GM21381 (cell line): ENCODE measurements around the gene ZNF574.
"Not testable (repeated sequence)": the region's sequence is repeated elsewhere in the genome, so short reads cannot be mapped to it uniquely, and the experiment has no call there.

Source experiments
- ATAC-seq: cut with Tn5 transposase; IDR thresholded peaks from one replicate; pipeline ENCODE4 v1.9.1; 2021; ENCODE audit warnings: mild to moderate bottlenecking, moderate library complexity; ENCODE audit not compliant: unreplicated experiment

Gene ZNF574

DNA sequence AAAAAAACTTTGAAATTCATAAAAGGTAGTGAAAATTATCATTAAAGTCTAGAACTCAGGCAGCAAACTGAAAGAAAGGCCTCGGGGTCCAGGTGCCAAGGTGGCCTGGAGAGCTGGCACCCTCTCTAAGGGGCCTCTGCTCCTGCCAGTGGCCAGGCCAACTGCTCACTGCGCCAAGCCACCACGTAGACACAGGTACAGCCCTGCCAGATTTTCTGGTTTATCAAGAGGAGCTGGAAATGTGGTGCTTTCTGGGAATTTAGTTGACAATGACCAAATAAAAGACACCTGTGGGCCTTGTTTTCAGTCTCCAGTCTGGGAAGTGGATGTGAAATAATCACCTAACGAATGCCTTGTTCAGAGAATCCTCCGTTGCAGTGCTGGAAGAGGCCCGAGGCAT, 22.8 kb downstream of the ZNF574 start:
- no peak for ATAC-seq

DNA sequence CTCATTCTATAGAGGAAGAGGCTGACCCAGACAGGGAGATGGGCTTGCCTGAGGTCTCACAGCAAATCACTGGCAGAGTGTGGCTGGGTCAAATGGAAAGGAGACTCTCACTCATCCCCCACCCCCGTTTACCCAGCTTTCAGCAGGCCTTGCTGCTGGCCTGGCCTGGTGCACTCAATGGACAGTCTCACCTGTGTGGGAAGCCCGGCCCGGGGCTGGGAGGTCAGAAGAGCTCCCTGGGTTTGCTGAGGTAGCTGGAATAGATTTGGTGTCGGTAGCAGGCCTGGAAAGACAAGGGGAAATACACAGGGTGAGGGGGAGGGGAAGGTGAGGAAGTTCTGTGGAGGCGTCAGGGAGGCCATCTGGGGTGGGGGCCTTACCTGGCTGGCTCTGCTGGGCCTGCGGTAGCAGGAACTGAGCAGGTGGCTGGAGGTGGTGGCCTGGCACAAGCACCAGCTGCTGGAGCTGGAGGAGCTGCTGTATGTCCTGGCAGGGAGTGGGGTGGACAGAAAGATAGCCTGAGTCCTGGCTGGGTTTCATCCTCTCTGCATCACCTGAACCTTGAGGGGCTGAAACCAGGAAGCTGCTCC, 23.5 kb downstream of the ZNF574 start:
- no peak for ATAC-seq

DNA sequence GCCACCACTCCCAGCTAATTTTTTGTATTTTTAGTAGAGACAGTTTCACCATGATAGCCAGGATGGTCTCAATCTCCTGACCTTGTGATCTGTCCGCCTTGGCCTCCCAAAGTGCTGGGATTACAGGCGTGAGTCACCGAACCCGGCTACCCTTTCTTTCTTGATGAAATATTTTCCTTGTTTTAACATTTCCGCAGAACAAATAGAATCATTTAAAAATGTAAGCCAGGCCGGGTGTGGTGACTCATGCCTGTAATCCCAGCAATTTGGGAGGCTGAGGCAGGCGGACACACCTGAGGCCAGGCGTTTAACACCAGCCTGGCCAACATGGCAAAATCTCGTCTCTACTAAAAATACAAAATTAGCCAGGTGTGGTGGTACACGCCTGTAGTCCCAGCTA, 24.3 kb downstream of the ZNF574 start:
- not testable (repeated sequence) for ATAC-seq

DNA sequence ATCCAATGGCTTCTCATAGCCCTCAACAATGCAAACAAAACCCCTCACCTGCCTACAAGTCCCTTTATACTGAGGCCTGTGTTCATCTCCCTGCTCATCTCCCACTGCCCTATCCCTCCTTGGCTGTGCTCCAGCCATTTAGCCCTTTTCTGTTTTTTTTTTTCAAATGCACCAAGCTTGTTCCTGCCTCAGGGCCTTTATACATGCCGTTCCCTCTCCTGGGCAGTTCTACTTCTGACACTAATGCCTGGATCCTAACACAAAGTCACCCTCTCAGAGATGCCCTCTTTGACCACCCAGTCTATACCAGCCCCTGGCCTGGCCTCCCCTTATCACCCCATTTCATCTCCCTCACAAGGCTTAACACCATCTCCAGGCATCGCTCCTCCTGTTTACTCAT, 26.9 kb downstream of the ZNF574 start:
- no peak for ATAC-seq

DNA sequence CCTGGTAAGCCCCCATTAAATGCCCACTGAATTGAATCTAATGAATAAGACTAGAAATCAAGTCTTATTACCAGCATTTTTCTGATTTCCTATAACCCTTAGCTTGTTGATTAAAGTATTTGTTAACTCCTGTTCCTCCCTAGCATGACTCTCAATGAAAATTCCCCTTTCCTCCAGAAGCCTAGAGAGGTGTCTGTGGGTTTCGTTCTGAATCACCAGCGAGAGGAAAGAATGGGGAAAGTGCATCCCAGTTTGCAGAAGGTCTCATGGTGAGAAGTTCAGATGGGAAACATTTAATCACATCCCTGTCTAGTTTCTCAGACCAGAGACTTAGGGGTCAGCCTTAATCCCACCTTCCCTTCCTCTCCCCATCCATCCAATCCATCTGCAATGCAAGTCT, 29.4 kb downstream of the ZNF574 start:
- no peak for ATAC-seq

DNA sequence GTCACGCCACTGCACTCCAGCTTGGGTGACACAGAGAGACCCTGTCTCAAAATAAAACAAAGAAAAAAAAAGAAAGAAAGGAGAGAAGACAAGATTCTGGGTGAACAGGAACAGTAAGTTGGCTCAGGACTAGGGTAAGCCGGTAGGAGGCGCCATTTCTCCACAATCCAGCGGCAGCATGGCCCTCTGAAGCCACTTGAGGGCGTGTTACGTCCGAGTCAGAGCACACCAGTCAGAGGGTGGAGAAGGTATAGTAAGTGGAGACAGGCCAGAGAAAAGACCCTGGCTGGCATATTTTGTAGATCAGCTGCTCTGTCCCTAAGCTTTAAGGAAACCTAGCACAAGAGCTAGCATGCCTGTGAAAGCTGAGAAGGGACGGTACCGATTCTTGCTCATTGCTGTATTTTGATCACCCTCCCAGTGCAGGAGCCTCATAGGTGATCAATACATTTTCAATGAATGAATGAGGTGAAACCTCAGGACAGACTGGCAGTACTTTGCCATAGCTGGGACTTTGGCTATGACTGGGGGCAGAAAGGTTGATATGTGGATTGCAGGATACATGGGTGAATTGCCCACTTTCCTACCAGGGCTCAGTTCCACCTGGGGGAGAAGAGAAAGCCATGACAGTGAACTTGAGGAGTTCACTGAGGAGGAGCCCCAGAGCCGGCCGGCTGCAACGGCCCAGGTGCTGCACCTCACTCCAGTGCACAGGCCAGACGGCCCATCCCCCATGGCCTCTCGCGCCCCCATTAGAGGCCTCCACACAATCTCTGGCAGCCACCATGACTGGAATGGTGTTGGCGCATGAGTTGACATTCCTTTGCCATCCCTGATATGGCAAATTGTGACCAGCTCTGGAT, 32.8 kb downstream of the ZNF574 start:
- peak; percentile 72 for ATAC-seq

DNA sequence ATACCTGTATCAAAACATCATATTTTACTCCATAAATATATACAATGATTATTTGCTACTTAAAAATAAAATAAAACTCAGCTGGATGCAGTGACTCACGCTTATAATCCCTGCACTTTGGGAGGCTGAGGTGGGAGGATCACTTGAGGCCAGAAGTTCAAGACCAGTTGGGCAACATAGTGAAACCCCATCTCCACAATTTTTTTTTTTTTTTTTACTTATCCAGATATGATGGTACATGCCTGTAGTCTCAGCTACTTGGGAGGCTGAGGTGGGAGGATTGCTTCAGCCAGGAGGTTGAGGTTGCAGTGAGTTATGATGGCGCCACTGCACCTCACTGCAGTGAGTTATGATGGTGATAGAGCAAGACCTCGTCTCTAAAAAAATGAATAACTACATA, 33.9 kb downstream of the ZNF574 start:
- no peak for ATAC-seq

DNA sequence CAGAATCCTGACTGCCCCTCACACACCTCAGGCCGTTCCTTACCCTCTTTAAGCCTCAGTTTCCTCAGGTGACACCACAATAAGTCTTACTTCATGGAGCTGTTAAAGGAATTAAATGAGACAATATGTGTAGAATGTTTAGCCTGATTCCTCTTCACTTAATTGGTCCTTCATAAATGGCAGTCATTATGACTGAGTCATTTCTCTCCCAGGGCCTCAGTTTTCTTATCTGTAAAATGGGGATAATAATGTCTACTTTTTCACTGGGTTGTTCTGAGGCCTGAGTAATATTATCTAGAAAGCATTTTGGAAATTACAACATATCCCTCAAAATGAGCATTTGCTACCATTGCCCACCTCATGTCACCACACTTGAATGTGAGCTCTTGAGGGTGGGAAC, 34.7 kb downstream of the ZNF574 start:
- ATAC-seq: no peak

DNA sequence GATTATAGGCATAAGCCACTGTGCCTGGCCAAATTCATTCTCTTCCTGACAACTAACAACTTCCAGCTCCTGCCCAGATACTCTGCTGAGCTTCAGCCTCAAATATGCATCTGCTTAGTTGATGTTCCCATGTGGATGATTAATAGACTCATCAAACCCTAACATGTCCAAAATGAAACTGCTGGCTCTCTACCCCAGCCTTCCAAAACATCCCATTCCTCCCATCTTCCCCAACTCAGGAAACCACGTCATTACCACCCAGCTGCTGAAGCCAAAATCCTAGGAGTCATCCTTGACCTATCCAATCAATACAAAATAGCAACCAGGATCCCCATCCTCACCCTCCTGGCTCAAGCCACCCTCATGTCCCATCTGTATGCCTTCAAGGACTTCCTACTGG, 35.4 kb downstream of the ZNF574 start:
- no peak for ATAC-seq

DNA sequence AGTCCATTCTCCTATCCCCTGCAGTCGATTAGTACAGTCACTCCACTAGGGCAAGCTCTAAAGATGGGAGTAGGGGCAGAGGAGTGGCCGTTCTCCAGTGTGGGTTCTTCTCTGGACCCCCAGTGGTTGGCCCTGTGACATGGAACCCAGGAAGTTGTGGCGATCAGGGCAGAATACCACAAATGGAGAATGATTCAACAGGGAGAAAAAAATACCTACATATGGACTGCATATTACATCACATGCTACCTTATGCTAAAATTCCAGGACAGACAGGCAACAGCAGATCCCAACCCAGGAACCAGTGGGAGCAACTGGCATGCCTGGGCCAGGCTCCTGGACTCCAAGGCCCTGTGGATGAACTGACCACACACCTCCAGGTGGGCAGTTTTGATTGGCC, 35.8 kb downstream of the ZNF574 start:
- ATAC-seq: no peak

DNA sequence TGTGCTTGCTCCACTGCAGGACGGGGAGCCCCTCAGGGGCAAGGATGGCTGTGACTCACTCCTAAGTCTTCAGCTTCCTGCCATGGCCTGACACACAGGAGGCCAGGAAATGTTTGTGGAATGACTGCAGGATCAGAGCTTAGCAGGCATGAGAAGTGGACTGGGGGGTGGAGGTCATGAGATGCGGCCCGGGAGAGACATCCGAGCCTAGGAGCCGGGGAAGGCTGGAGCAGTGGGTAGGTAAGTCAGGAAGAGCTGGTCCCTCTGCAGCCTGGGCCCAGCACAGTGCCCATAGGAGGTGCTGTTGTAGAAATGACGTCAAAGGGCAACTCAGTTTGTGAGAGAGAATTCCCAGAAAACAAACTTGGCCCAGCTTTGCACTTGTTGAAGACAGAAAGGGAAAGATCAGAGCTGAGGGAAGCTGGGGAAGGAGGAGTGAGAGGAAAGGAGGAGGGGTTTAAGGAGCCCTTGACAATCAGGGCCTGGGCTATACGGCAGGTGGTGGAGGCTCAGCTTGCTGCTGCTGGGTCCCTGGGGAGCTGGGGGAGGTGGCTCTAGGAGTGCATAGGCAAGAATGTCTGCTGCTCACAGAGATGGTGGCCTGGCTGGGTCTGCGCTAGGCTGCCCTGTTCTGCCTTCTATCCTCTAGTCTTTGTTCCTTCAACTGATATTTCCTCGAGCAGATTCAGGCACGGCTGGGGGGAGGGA, 37.8 kb downstream of the ZNF574 start:
- peak; percentile 42 for ATAC-seq

DNA sequence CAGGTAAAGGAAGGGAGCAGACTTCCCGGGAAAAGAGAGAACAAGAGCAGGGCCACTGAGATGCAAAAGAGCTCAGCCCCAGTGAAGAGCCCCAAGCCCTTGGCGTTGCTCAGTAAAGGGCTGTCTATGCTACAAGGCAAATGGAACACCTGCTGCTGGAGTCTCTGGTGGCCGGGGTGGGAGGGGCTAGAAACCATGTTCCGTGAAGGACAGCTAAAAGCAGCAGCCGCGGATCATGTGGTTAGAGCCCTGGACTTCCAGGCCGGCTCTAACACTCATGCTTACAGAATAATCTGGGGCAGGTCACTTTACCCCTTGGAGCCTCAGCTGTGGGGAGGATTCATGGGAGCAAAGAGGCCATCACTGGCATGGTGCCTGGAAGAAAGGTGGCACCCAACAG, 38.4 kb downstream of the ZNF574 start:
- peak; percentile 78 for ATAC-seq

DNA sequence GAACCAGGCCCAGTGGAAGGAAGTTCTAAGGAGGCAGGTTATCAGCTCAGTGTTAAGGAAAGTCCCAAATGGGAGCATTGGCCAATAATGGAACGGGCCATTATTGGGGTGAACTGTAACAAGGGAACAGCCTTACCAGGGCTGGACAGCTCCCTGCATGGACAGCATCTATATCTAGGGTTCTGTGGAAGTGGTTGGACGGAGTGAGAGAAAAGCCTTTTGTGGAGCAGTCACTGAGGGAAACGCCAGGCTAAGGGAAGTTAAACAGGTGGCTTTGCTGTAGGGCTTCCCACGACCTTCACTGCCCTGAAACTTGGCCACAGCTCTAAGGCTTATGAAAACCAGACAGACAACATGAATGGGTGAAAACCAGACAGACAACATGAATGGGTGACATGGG, 39.3 kb downstream of the ZNF574 start:
- ATAC-seq: no peak

DNA sequence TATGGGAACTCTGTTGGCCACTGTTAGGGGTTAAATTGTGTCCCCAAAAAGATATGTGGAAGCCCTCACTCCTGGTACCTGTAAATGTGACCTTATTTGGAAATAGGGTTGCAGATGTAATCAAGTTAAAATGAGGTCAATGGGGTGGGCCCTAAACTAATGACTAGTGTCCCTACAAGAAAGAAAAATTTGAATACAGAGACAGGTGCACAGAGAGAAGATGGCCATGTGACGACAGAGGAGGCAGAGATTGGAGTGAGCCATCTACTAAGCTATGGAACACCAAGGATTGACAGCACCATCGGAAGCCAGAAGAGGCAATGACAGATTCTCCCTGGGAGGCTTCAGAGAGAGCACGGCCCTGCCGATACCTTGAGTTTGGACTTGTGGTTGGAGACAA, 39.7 kb downstream of the ZNF574 start:
- no peak for ATAC-seq

DNA sequence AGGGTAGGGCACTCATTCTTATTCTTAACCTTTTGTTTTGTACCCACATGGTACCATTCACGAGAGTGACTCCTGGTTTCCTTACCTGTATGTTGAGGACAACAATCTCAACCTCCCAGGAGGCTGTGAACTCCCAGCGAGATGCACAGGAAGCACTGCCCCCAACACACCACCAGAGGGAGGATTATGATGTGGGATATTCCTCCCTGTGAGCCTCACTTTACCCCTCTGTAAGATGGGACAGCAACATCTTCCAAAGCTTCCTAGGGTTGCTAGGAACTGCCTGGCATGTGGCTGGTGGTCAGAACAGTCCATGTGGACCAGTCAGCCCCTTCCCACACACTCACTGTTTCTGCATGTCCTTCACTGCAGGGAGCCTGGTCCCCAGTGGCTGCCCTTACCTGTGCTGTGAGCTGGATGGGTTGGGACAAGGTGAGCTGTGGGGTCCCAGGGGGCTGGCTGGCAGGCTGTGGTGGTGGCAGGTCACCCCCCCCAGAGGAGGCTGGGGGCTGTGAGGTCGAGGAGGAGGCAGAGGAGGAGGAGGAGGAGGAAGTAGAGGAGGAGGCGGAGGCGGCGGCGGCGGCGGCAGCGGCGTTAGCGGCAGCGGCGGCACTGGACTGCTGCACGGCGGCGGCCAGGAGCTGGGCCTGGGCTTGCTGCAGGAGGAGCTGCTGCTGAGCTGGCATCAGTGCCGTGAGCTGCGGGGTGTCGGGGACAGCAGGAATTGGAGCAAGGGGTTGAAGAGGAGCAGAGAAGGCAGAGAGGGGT, 40.5 kb downstream of the ZNF574 start:
- ATAC-seq: no peak

DNA sequence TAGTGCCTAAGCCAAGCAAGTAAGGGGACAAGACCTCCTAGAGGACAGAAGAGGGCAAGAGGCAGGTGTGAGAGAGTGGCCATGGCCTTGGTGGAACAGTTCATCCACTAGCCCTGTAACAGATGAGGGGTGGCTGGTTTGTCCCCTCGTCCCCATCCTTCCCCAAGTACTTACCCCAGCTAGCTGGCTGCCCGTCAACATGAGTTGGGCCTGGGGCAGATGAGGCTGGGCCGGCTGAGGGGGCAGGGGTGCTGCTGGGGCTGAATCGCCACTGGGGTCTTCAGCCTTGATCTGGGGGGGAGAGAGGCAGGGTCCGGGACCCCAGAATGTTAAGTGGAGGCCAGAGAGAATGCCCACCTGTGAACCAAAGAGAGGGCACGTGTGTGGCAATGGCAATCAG, 41.1 kb downstream of the ZNF574 start:
- ATAC-seq: no peak

DNA sequence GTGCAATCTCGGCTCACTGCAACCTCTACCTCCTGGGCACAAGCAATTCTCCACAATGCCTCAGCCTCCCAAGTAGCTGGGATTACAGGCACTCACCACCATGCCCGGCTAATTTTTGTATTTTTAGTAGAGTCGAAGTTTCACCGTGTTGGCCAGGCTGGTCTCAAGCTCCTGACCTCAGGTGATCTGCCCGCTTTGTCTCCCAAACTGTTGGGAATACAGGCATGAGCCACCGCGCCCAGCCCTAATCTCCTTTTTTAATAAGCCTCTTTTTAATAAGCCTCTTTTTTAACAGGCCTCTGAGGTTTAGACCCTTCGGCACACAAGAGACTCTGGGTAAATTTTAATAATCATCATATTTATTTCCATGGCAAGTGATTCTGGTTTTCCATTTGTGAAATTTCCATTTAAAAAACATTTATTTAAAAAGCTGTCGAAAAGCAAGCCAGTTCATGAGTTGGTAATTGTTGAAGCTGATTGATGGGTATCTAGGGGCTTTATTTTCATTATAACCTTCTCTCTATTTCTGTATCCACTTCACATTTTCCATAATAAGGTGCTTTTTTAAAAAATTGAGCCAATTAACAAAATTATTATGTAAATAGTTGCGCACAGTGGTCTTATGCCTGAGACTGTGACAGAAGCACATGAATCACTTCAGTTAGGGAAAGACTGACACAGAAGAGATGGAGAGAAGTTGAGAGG, 44.5 kb downstream of the ZNF574 start:
- no peak for ATAC-seq

DNA sequence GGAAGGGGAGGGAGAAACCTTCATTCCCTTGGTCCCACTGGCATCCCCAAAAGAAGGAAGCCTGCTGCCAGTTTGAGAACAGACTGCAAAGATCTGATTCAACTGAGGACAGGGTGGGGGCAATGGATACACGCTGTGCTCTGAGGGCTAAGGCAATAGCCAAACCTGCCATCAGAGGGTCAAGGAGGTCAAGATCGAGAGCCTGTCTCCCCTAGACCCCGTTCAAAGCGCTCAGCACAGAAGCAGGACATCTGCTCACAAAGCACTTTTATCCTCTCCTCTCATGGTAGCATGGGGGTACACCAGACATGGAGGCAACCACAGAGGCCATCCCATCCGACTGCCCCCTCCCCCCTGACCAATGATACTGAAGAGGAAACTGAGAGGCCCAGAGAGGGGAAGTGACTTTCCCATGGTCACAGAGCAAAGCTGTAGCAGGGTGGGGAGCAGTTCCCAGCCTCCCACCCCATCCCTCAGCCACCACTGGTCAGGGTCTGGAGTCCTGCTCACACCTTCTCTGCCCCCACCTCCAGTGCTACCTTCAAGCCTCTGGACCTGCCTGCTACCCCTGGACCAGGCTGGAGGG, 45.2 kb downstream of the ZNF574 start:
- ATAC-seq: no peak

DNA sequence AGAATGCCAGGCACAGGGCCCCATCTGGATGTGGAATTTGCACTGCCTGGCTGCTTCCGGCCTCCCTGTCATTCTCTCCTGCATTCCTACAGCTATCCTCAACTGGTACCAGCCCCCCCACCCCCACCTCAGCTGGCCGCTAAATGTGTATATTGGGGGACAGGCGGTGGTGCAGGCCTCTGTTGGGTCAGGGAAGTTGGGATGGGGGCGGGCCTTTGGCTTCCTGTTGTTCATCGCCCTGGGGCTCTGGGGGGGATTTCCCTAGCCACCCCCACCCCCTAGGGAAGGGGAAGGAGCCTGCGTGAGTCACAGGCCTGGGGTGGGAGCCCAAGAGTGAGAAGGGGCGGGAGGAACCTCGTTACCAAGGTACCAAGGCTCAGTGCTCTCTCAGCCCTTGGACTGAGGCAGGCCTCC, 45.7 kb downstream of the ZNF574 start:
- no peak for ATAC-seq
